Smooth muscle cell (in vitro differentiated cells): Measurements from ENCODE around the gene TENM4. TPM values are rescaled to one million over a fixed set of nuclear protein-coding genes. Genes with fewer than 3 reads are reported as not detected.

Source experiments
- DNase-seq: peaks from one replicate; lab custom pipeline; 2025; ENCODE audit not compliant: unreplicated experiment; lab: John Stamatoyannopoulos, UW
- H2AFZ ChIP-seq: fragments of 200-600 bp; sonication (generic); 2 replicates; pipeline ENCODE4 v1.6.0; 2016; ENCODE audit warnings: antibody characterized with exemption, low read depth, mild to moderate bottlenecking
- H3F3A ChIP-seq: fragments of 200-600 bp; sonication (generic); 2 replicates; pipeline ENCODE4 v1.6.0; 2017; ENCODE audit warnings: antibody characterized with exemption, low read depth
- H3K27ac ChIP-seq: fragments of 200-600 bp; sonication (generic); 2 replicates; pipeline ENCODE4 v1.5.1; 2016; ENCODE audit warnings: low read depth, mild to moderate bottlenecking
- H3K27me3 ChIP-seq: fragments of 200-600 bp; sonication (generic); 2 replicates; pipeline ENCODE4 v1.6.1; 2016; ENCODE audit warnings: low read depth, mild to moderate bottlenecking
- H3K36me3 ChIP-seq: fragments of 200-600 bp; sonication (generic); 2 replicates; pipeline ENCODE4 v1.5.1; 2016; ENCODE audit warnings: low read depth
- H3K4me1 ChIP-seq: fragments of 200-600 bp; sonication (generic); 2 replicates; pipeline ENCODE4 v1.5.1; 2016; ENCODE audit warnings: low read depth
- H3K4me2 ChIP-seq: fragments of 200-600 bp; sonication (generic); 2 replicates; pipeline ENCODE4 v1.6.0; 2016; ENCODE audit warnings: mild to moderate bottlenecking
- H3K4me3 ChIP-seq: fragments of 200-600 bp; sonication (generic); 2 replicates; pipeline ENCODE4 v1.5.1; 2016; ENCODE audit warnings: mild to moderate bottlenecking
- H3K79me2 ChIP-seq: fragments of 200-600 bp; sonication (generic); 2 replicates; pipeline ENCODE4 v1.6.0; 2016; ENCODE audit warnings: low read depth, mild to moderate bottlenecking
- H3K9ac ChIP-seq: fragments of 200-600 bp; sonication (generic); 2 replicates; pipeline ENCODE4 v1.6.0; 2016; ENCODE audit warnings: low read depth
- H3K9me3 ChIP-seq: fragments of 200-600 bp; sonication (generic); replicated peaks from 2 replicates; pipeline ENCODE4 v1.5.1; 2016; ENCODE audit warnings: low read depth
- H4K20me1 ChIP-seq: fragments of 200-600 bp; sonication (generic); 2 replicates; pipeline ENCODE4 v1.6.0; 2016; ENCODE audit warnings: low read depth
- WGBS: methylation state at CpG from one replicate; pipeline ENCODE4 v1.1.7; 2016; ENCODE audit warnings: low lambda C conversion rate; 5-methylcytosine and 5-hydroxymethylcytosine counted together
- polyA plus RNA-seq: library from polyadenylated mRNA; unstranded; fragments of >200 nt; fragmentation: Nextera tagmentation; extraction: Ambion mirVana; gene quantifications from 2 replicates; pipeline ENCODE4 v1.2.1, GENCODE V29; 2016
- total RNA-seq: library from RNA; depleted of rRNA; stranded (reverse); fragments of >200 nt; gene quantifications from 2 replicates; pipeline ENCODE4 v1.2.3, GENCODE V29; 2014
- TF ChIP-seq, protein P1 (sequence below): fragments of 200-600 bp; sonication (generic); IDR thresholded peaks from 2 replicates; pipeline ENCODE4 v1.5.1; 2017; ENCODE audit warnings: borderline replicate concordance, mild to moderate bottlenecking, antibody characterized with exemption; ENCODE audit not compliant: insufficient read depth, poor library complexity, severe bottlenecking

TENM4 gene
- total and polyA plus RNA-seq, 2 experiments from 2014 or later: 31.6 to 38.2 TPM

GRCh38 chr11:79030448-79030847 is 410.4 kb downstream of the TENM4 start:
- no peaks in the 10 kb centered on the region for H3K79me2 ChIP-seq
- H3K27ac ChIP-seq: no peak overlapping the region
- peaks cover 21% of the 10 kb centered on the region for H3K4me1 ChIP-seq
- peaks cover 36% of the 10 kb centered on the region for H4K20me1 ChIP-seq
- no peak overlapping the region for H3K9ac ChIP-seq
- no peaks in the 10 kb centered on the region for H3K36me3 ChIP-seq
- no peaks in the 10 kb centered on the region for H3K27me3 ChIP-seq
- DNase-seq: no peak
- no peak overlapping the region for H2AFZ ChIP-seq
- no peaks in the 10 kb centered on the region for H3K9me3 ChIP-seq
- H3F3A ChIP-seq: peaks cover 5% of the 10 kb centered on the region
- no peak overlapping the region for H3K4me3 ChIP-seq
- TF ChIP-seq, protein P1, sequence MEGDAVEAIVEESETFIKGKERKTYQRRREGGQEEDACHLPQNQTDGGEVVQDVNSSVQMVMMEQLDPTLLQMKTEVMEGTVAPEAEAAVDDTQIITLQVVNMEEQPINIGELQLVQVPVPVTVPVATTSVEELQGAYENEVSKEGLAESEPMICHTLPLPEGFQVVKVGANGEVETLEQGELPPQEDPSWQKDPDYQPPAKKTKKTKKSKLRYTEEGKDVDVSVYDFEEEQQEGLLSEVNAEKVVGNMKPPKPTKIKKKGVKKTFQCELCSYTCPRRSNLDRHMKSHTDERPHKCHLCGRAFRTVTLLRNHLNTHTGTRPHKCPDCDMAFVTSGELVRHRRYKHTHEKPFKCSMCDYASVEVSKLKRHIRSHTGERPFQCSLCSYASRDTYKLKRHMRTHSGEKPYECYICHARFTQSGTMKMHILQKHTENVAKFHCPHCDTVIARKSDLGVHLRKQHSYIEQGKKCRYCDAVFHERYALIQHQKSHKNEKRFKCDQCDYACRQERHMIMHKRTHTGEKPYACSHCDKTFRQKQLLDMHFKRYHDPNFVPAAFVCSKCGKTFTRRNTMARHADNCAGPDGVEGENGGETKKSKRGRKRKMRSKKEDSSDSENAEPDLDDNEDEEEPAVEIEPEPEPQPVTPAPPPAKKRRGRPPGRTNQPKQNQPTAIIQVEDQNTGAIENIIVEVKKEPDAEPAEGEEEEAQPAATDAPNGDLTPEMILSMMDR: no peak
- 32% methylated on average over 9 of the region's 9 CpGs for WGBS
- no peak overlapping the region for H3K4me2 ChIP-seq

DNA sequence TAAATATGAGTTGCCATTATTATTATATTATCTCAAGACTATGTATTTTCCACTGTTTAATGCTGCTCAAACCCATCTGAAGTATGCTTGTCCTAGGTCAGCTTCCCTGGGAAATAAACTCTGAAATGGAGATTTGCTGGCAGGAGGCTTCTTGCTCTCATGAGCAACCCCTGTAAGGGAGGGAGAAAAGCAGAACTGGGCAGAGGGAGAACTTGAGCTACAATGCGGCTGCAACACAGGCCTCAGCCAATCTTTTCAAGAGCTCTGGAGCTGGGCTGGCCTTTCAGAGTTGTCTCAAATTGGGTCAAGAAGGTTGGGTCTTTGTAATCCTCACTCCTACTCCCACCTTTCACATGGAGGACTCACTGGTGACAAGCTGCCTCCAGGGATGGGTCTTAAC is 412.6 kb downstream of the TENM4 start:
- no peak overlapping the region for H3K9ac ChIP-seq
- no peak overlapping the region for H3K4me3 ChIP-seq
- peaks cover 36% of the 10 kb centered on the region for H4K20me1 ChIP-seq
- no peak overlapping the region for H2AFZ ChIP-seq
- no peaks in the 10 kb centered on the region for H3K27me3 ChIP-seq
- H3K79me2 ChIP-seq: no peaks in the 10 kb centered on the region
- H3K4me1 ChIP-seq: peaks cover 21% of the 10 kb centered on the region
- H3K4me2 ChIP-seq: no peak overlapping the region
- 92% methylated on average over 1 of the region's 1 CpG for WGBS
- DNase-seq: no peak
- H3K9me3 ChIP-seq: no peaks in the 10 kb centered on the region
- H3F3A ChIP-seq: peaks cover 5% of the 10 kb centered on the region
- no peaks in the 10 kb centered on the region for H3K36me3 ChIP-seq
- H3K27ac ChIP-seq: no peak overlapping the region
- TF ChIP-seq, protein P1: no peak

GRCh38 chr11:79026803-79027445 is 413.9 kb downstream of the TENM4 start:
- Histone ChIP-seq H3K9me3 (no peaks in the 10 kb centered on the region), H3K4me1 (peaks cover 21% of the 10 kb centered on the region), H4K20me1 (peaks cover 36% of the 10 kb centered on the region), H2AFZ (no peak overlapping the region), H3K79me2 (no peaks in the 10 kb centered on the region), H3F3A (peaks cover 5% of the 10 kb centered on the region), H3K4me2 (peak overlapping the region; percentile 30), H3K27ac (no peak overlapping the region), H3K4me3 (no peak overlapping the region), H3K36me3 (no peaks in the 10 kb centered on the region), H3K27me3 (no peaks in the 10 kb centered on the region), H3K9ac (no peak overlapping the region)
- 8% methylated on average over 3 of the region's 3 CpGs for WGBS
- TF ChIP-seq, protein P1: no peak
- no peak for DNase-seq

- WGBS: 24% methylated on average over 5 of the region's 5 CpGs
- no peaks in the 10 kb centered on the region for H3K36me3 ChIP-seq
- DNase-seq: no peak
Measured at GRCh38 chr11:79025622-79026021, 415.2 kb downstream of the TENM4 start.

More at GRCh38 chr11:79025622-79026021, 415.2 kb downstream of the TENM4 start:
- Histone ChIP-seq H3K27me3 (no peaks in the 10 kb centered on the region), H3K4me3 (no peak overlapping the region), H3K4me1 (peaks cover 25% of the 10 kb centered on the region), H3F3A (peaks cover 5% of the 10 kb centered on the region), H3K79me2 (no peaks in the 10 kb centered on the region), H3K9ac (no peak overlapping the region), H2AFZ (no peak overlapping the region), H3K4me2 (peak overlapping the region; percentile 49), H4K20me1 (peaks cover 35% of the 10 kb centered on the region), H3K27ac (no peak overlapping the region), H3K9me3 (no peaks in the 10 kb centered on the region)
- TF ChIP-seq, protein P1: no peak
